Smooth muscle cell (in vitro differentiated cells): ENCODE data around the gene TM4SF20. TPM values are rescaled to one million over a fixed set of nuclear protein-coding genes. Genes with fewer than 3 reads are reported as not detected.

Source experiments
- DNase-seq: peaks from one replicate; lab custom pipeline; 2025; ENCODE audit not compliant: unreplicated experiment; lab: John Stamatoyannopoulos, UW
- H2AFZ ChIP-seq: fragments of 200-600 bp; sonication (generic); 2 replicates; pipeline ENCODE4 v1.6.0; 2016; ENCODE audit warnings: antibody characterized with exemption, low read depth, mild to moderate bottlenecking
- H3F3A ChIP-seq: fragments of 200-600 bp; sonication (generic); 2 replicates; pipeline ENCODE4 v1.6.0; 2017; ENCODE audit warnings: antibody characterized with exemption, low read depth
- H3K27ac ChIP-seq: fragments of 200-600 bp; sonication (generic); 2 replicates; pipeline ENCODE4 v1.5.1; 2016; ENCODE audit warnings: low read depth, mild to moderate bottlenecking
- H3K27me3 ChIP-seq: fragments of 200-600 bp; sonication (generic); 2 replicates; pipeline ENCODE4 v1.6.1; 2016; ENCODE audit warnings: low read depth, mild to moderate bottlenecking
- H3K36me3 ChIP-seq: fragments of 200-600 bp; sonication (generic); 2 replicates; pipeline ENCODE4 v1.5.1; 2016; ENCODE audit warnings: low read depth
- H3K4me1 ChIP-seq: fragments of 200-600 bp; sonication (generic); 2 replicates; pipeline ENCODE4 v1.5.1; 2016; ENCODE audit warnings: low read depth
- H3K4me2 ChIP-seq: fragments of 200-600 bp; sonication (generic); 2 replicates; pipeline ENCODE4 v1.6.0; 2016; ENCODE audit warnings: mild to moderate bottlenecking
- H3K4me3 ChIP-seq: fragments of 200-600 bp; sonication (generic); 2 replicates; pipeline ENCODE4 v1.5.1; 2016; ENCODE audit warnings: mild to moderate bottlenecking
- H3K79me2 ChIP-seq: fragments of 200-600 bp; sonication (generic); 2 replicates; pipeline ENCODE4 v1.6.0; 2016; ENCODE audit warnings: low read depth, mild to moderate bottlenecking
- H3K9ac ChIP-seq: fragments of 200-600 bp; sonication (generic); 2 replicates; pipeline ENCODE4 v1.6.0; 2016; ENCODE audit warnings: low read depth
- H3K9me3 ChIP-seq: fragments of 200-600 bp; sonication (generic); replicated peaks from 2 replicates; pipeline ENCODE4 v1.5.1; 2016; ENCODE audit warnings: low read depth
- H4K20me1 ChIP-seq: fragments of 200-600 bp; sonication (generic); 2 replicates; pipeline ENCODE4 v1.6.0; 2016; ENCODE audit warnings: low read depth
- CTCF ChIP-seq: fragments of 200-600 bp; sonication (generic); IDR thresholded peaks from 2 replicates; pipeline ENCODE4 v1.5.1; 2017; ENCODE audit warnings: borderline replicate concordance, mild to moderate bottlenecking, antibody characterized with exemption; ENCODE audit not compliant: insufficient read depth, poor library complexity, severe bottlenecking
- WGBS: methylation state at CpG from one replicate; pipeline ENCODE4 v1.1.7; 2016; ENCODE audit warnings: low lambda C conversion rate; 5-methylcytosine and 5-hydroxymethylcytosine counted together
- polyA plus RNA-seq: library from polyadenylated mRNA; unstranded; fragments of >200 nt; fragmentation: Nextera tagmentation; extraction: Ambion mirVana; gene quantifications from 2 replicates; pipeline ENCODE4 v1.2.1, GENCODE V29; 2016
- total RNA-seq: library from RNA; depleted of rRNA; stranded (reverse); fragments of >200 nt; gene quantifications from 2 replicates; pipeline ENCODE4 v1.2.3, GENCODE V29; 2014

TM4SF20 gene
- total and polyA plus RNA-seq, 2 experiments from 2014 or later, result not detected

DNA sequence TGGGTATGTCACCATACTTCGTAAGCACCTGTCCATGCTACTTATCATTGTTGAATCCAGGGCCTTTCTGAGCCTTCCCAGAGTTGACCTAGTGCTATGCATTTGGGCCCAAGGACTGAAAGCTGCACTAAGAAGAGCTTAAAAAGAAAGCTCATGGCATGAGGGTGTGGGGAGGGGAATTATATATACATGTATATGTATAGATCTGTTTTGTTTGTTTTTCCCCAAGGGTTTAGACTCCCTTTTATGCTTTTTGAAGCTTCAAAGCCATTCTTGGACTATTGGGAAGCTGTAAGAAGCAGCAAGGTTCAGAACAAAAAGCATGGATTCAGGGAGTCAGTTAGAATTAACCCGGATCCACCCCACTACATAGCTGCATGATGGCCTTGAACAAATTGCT lies 30.8 kb downstream of the TM4SF20 start:
- no peaks in the 10 kb centered on the region for H3K9me3 ChIP-seq
- H3K4me1 ChIP-seq, result no peaks in the 10 kb centered on the region
- DNase-seq, result no peak
- no peaks in the 10 kb centered on the region for H3F3A ChIP-seq
- H3K79me2 ChIP-seq, result no peaks in the 10 kb centered on the region
- 97% methylated on average over 2 of the region's 2 CpGs for WGBS
- no peak overlapping the region for H3K27ac ChIP-seq
- no peak overlapping the region for H3K4me3 ChIP-seq
- H4K20me1 ChIP-seq, result no peaks in the 10 kb centered on the region
- H3K4me2 ChIP-seq, result no peak overlapping the region
- peaks cover 6% of the 10 kb centered on the region for H3K36me3 ChIP-seq
- no peak overlapping the region for H3K9ac ChIP-seq
- no peak for TF ChIP-seq CTCF
- H3K27me3 ChIP-seq, result no peaks in the 10 kb centered on the region
- H2AFZ ChIP-seq, result no peak overlapping the region

GRCh38 chr2:227347117-227347516 lies 32.0 kb downstream of the TM4SF20 start:
- Histone ChIP-seq H3K9ac (no peak overlapping the region), H3K36me3 (peaks cover 12% of the 10 kb centered on the region), H3K79me2 (no peaks in the 10 kb centered on the region), H2AFZ (no peak overlapping the region), H3K4me1 (no peaks in the 10 kb centered on the region), H3K9me3 (no peaks in the 10 kb centered on the region), H3K27me3 (no peaks in the 10 kb centered on the region), H3K27ac (no peak overlapping the region), H3K4me3 (no peak overlapping the region), H4K20me1 (no peaks in the 10 kb centered on the region), H3K4me2 (no peak overlapping the region), H3F3A (no peaks in the 10 kb centered on the region)
- no peak for DNase-seq
- no peak for TF ChIP-seq CTCF
- WGBS, result 88% methylated on average over 7 of the region's 7 CpGs

DNA sequence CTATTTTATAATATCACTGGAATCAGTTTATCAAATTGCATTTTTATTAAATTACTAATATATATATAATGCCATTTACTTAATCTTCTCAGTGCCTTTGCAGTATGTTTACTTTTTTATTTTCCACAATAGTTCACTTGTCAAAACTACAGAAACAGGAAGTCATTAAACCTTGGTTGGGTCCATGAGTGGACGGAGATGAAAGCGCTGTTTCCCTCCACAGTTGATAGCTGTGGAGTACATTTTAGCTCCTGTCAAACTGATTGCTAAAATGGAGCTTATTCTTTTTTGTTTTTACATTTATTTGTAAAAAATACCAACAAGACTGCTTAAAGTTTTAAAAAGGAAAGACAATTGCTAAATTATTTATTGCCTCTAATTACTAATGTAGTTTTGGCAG lies 34.9 kb downstream of the TM4SF20 start:
- no peak overlapping the region for H2AFZ ChIP-seq

More for the DNA sequence above, 34.9 kb downstream of the TM4SF20 start:
- peaks cover 12% of the 10 kb centered on the region for H3K36me3 ChIP-seq
- H3K4me2 ChIP-seq, result no peak overlapping the region
- H3K9ac ChIP-seq, result no peak overlapping the region
- H3K4me1 ChIP-seq, result no peaks in the 10 kb centered on the region
- no peak for DNase-seq
- H3F3A ChIP-seq, result no peaks in the 10 kb centered on the region
- no peaks in the 10 kb centered on the region for H4K20me1 ChIP-seq
- TF ChIP-seq CTCF, result no peak
- no peak overlapping the region for H3K4me3 ChIP-seq
- H3K79me2 ChIP-seq, result no peaks in the 10 kb centered on the region
- H3K9me3 ChIP-seq, result no peaks in the 10 kb centered on the region
- H3K27ac ChIP-seq, result no peak overlapping the region
- WGBS, result 72% methylated on average over 2 of the region's 2 CpGs
- no peaks in the 10 kb centered on the region for H3K27me3 ChIP-seq
